ENCODE results near the gene CASKIN2.
"Not testable (repeated sequence)": the region's sequence is repeated elsewhere in the genome, so short reads cannot be mapped to it uniquely, and the experiment has no call there.

CASKIN2 gene

GRCh38 chr17:75487351-75488070 is 27.8 kb downstream of the CASKIN2 start:
- DNase-seq, result peak in 1 of 2 donors; percentile 30

GRCh38 chr17:75486951-75487350 is 28.4 kb downstream of the CASKIN2 start:
- no peak for DNase-seq

GRCh38 chr17:75486151-75486550 is 29.2 kb downstream of the CASKIN2 start:
- no peak for DNase-seq

GRCh38 chr17:75485688-75486087 is 29.6 kb downstream of the CASKIN2 start:
- DNase-seq, result no peak

GRCh38 chr17:75482098-75482942 is 33.0 kb downstream of the CASKIN2 start:
- no peak for DNase-seq

- DNase-seq, result no peak
Observed at GRCh38 chr17:75481194-75482068, 33.9 kb downstream of the CASKIN2 start.

GRCh38 chr17:75480281-75480680 is 35.1 kb downstream of the CASKIN2 start:
- no peak for DNase-seq

GRCh38 chr17:75478508-75478907 is 36.8 kb downstream of the CASKIN2 start:
- DNase-seq, result no peak

GRCh38 chr17:75477490-75477862 is 37.9 kb downstream of the CASKIN2 start:
- not testable (repeated sequence) for DNase-seq

GRCh38 chr17:75476752-75477489 is 38.4 kb downstream of the CASKIN2 start:
- DNase-seq, result no peak

GRCh38 chr17:75476271-75476671 is 39.1 kb downstream of the CASKIN2 start:
- DNase-seq, result peak; percentile 56 to 83

- no peak for DNase-seq
Observed at GRCh38 chr17:75475851-75476250, 39.5 kb downstream of the CASKIN2 start.

- peak in 1 of 2 donors; percentile 13 for DNase-seq
Observed at GRCh38 chr17:75475144-75475835, 40.0 kb downstream of the CASKIN2 start.

- DNase-seq, result no peak
Observed at GRCh38 chr17:75474736-75475135, 40.6 kb downstream of the CASKIN2 start.

GRCh38 chr17:75473246-75473645 is 42.1 kb downstream of the CASKIN2 start:
- DNase-seq, result peak; percentile 37 to 59

- DNase-seq, result no peak
Observed at GRCh38 chr17:75472119-75472518, 43.2 kb downstream of the CASKIN2 start.

- no peak for DNase-seq
Observed at GRCh38 chr17:75471207-75471606, 44.1 kb downstream of the CASKIN2 start.

GRCh38 chr17:75468779-75469373 is 46.5 kb downstream of the CASKIN2 start:
- DNase-seq, result no peak

- DNase-seq, result peak in 1 of 2 donors; percentile 61
Observed at GRCh38 chr17:75468291-75468754, 47.0 kb downstream of the CASKIN2 start.

GRCh38 chr17:75465039-75465438 is 50.3 kb downstream of the CASKIN2 start:
- DNase-seq, result no peak

- DNase-seq, result no peak
Observed at GRCh38 chr17:75463603-75464002, 51.7 kb downstream of the CASKIN2 start.
